ENCODE measurements around the gene LIMS4.
"Not testable (repeated sequence)": the region's sequence is repeated elsewhere in the genome, so short reads cannot be mapped to it uniquely, and the experiment has no call there.

Gene LIMS4

GRCh38 chr2:110472171-110473058, at the start of gene LIMS4:
Gene LIMS4 (minus strand): TSS chr2:110472816. CDS start chr2:110472778, 38 bp downstream.
- DNase-seq (ENCODE audit: low spot score) = not testable (repeated sequence)

GRCh38 chr2:110499755-110500377, 27.2 kb upstream of the LIMS4 start:
- not testable (repeated sequence) for DNase-seq (ENCODE audit: low spot score)

- DNase-seq (ENCODE audit: low spot score) = not testable (repeated sequence)
Measured at GRCh38 chr2:110496027-110496426, 23.4 kb upstream of the LIMS4 start.

GRCh38 chr2:110494488-110494887, 21.9 kb upstream of the LIMS4 start:
- not testable (repeated sequence) for DNase-seq (ENCODE audit: low spot score)

- not testable (repeated sequence) for DNase-seq (ENCODE audit: low spot score)
Measured at GRCh38 chr2:110488991-110489390, 16.4 kb upstream of the LIMS4 start.

- DNase-seq (ENCODE audit: low spot score) = not testable (repeated sequence)
Measured at GRCh38 chr2:110482697-110483096, 10.1 kb upstream of the LIMS4 start.

GRCh38 chr2:110481200-110481599, 8.6 kb upstream of the LIMS4 start:
- not testable (repeated sequence) for DNase-seq (ENCODE audit: low spot score)

- DNase-seq (ENCODE audit: low spot score) = not testable (repeated sequence)
Measured at GRCh38 chr2:110480084-110480483, 7.5 kb upstream of the LIMS4 start.

- DNase-seq (ENCODE audit: low spot score) = not testable (repeated sequence)
Measured at GRCh38 chr2:110477370-110477769, 4.8 kb upstream of the LIMS4 start.

GRCh38 chr2:110476952-110477351, 4.3 kb upstream of the LIMS4 start:
- not testable (repeated sequence) for DNase-seq (ENCODE audit: low spot score)

- not testable (repeated sequence) for DNase-seq (ENCODE audit: low spot score)
Measured at GRCh38 chr2:110475627-110476359, 3.2 kb upstream of the LIMS4 start.

GRCh38 chr2:110474898-110475297, 2.3 kb upstream of the LIMS4 start:
- DNase-seq (ENCODE audit: low spot score) = not testable (repeated sequence)

- DNase-seq (ENCODE audit: low spot score) = not testable (repeated sequence)
Measured at GRCh38 chr2:110473059-110473358, 393 bp upstream of the LIMS4 start.

GRCh38 chr2:110468921-110469320, 3.7 kb downstream of the LIMS4 start:
- DNase-seq (ENCODE audit: low spot score) = not testable (repeated sequence)

- not testable (repeated sequence) for DNase-seq (ENCODE audit: low spot score)
Measured at GRCh38 chr2:110465312-110465711, 7.3 kb downstream of the LIMS4 start.

- DNase-seq (ENCODE audit: low spot score) = not testable (repeated sequence)
Measured at GRCh38 chr2:110462458-110462857, 10.2 kb downstream of the LIMS4 start.

- not testable (repeated sequence) for DNase-seq (ENCODE audit: low spot score)
Measured at GRCh38 chr2:110460318-110460717, 12.3 kb downstream of the LIMS4 start.

GRCh38 chr2:110457214-110457590, 15.4 kb downstream of the LIMS4 start:
- not testable (repeated sequence) for DNase-seq (ENCODE audit: low spot score)

GRCh38 chr2:110456291-110457213, 16.1 kb downstream of the LIMS4 start:
- not testable (repeated sequence) for DNase-seq (ENCODE audit: low spot score)

GRCh38 chr2:110455080-110455670, 17.4 kb downstream of the LIMS4 start:
- DNase-seq (ENCODE audit: low spot score) = not testable (repeated sequence)

GRCh38 chr2:110450951-110451350, 21.7 kb downstream of the LIMS4 start:
- not testable (repeated sequence) for DNase-seq (ENCODE audit: low spot score)
